ENCODE measurements around the gene JMJD7.

JMJD7 gene

GRCh38 chr15:41827880-41828806, at the start of gene JMJD7:
JMJD7 (plus strand) TSS chr15:41828092; CDS start chr15:41828125, 33 bp downstream.
- DNase-seq, result no peak

- no peak for DNase-seq
Measured at GRCh38 chr15:41778521-41778920, 49.4 kb upstream of the JMJD7 start.

GRCh38 chr15:41779662-41780157, 48.2 kb upstream of the JMJD7 start:
- no peak for DNase-seq

- DNase-seq, result no peak
Measured at GRCh38 chr15:41780266-41780665, 47.6 kb upstream of the JMJD7 start.

- no peak for DNase-seq
Measured at GRCh38 chr15:41780727-41781126, 47.2 kb upstream of the JMJD7 start.

- no peak for DNase-seq
Measured at GRCh38 chr15:41782371-41783282, 45.3 kb upstream of the JMJD7 start.

GRCh38 chr15:41783296-41783695, 44.6 kb upstream of the JMJD7 start:
- DNase-seq, result no peak

- no peak for DNase-seq
Measured at GRCh38 chr15:41788262-41788661, 39.6 kb upstream of the JMJD7 start.

- DNase-seq, result no peak
Measured at GRCh38 chr15:41789236-41789635, 38.7 kb upstream of the JMJD7 start.

GRCh38 chr15:41789662-41790061, 38.2 kb upstream of the JMJD7 start:
- DNase-seq, result no peak

GRCh38 chr15:41790169-41790568, 37.7 kb upstream of the JMJD7 start:
- no peak for DNase-seq

GRCh38 chr15:41790756-41791546, 36.9 kb upstream of the JMJD7 start:
- no peak for DNase-seq

- no peak for DNase-seq
Measured at GRCh38 chr15:41791547-41791937, 36.4 kb upstream of the JMJD7 start.

GRCh38 chr15:41792000-41792637, 35.8 kb upstream of the JMJD7 start:
- DNase-seq, result no peak

GRCh38 chr15:41794081-41794480, 33.8 kb upstream of the JMJD7 start:
- no peak for DNase-seq

GRCh38 chr15:41795996-41796856, 31.7 kb upstream of the JMJD7 start:
- no peak for DNase-seq

GRCh38 chr15:41797201-41797944, 30.5 kb upstream of the JMJD7 start:
- no peak for DNase-seq

- DNase-seq, result no peak
Measured at GRCh38 chr15:41798607-41799487, 29.0 kb upstream of the JMJD7 start.

GRCh38 chr15:41799488-41799805, 28.4 kb upstream of the JMJD7 start:
- DNase-seq, result no peak

All from NCI-H2081 treated with DMSO at 0.1 percent for 48 hours (cell line).